Ovary (tissue), 9 donors: ENCODE results near the gene MEDAG. TPM values are rescaled to one million over a fixed set of nuclear protein-coding genes. Genes with fewer than 3 reads are reported as not detected.

Source experiments
- DNase-seq, 5 donors: peaks; one replicate each; pipeline ENCODE4 v3.0.0-alpha.2; 2019 to 2020
- H3K27ac ChIP-seq, 2 donors: fragments of 200-600 bp; one replicate each; pipeline versions ENCODE4 v1.5.1 to v1.8.0; 2019 to 2022
- H3K27me3 ChIP-seq: fragments of 200-600 bp; one replicate; pipeline ENCODE4 v1.8.0; 2022
- H3K36me3 ChIP-seq: fragments of 200-600 bp; sonication (generic); one replicate; pipeline ENCODE4 v1.5.1; 2019
- H3K4me1 ChIP-seq: one replicate; pipeline ENCODE4 v1.8.1; 2013; ENCODE audit warnings: mild to moderate bottlenecking, moderate library complexity; ENCODE audit not compliant: insufficient read depth
- H3K4me3 ChIP-seq: fragments of 200-600 bp; sonication (generic); one replicate; pipeline ENCODE4 v1.5.1; 2017
- H3K9me3 ChIP-seq, 2 donors: fragments of 200-600 bp in 1 of 2; sonication (generic) in 1 of 2; one replicate each; pipeline versions ENCODE4 v1.5.1 to v1.8.1; 2013 to 2019; ENCODE audit warnings: mild to moderate bottlenecking in 1 of 2, moderate library complexity in 1 of 2
- CTCF ChIP-seq, 3 donors: fragments of 450-650 bp in 2 of 3; fragments of 200-600 bp in 1 of 3; IDR thresholded peaks; one replicate each; pipeline versions ENCODE4 v1.5.1 to v1.8.0; 2016 to 2022; ENCODE audit warnings: antibody characterized with exemption in 3 of 3, mild to moderate bottlenecking in 1 of 3
- EP300 ChIP-seq: sonication (generic); formaldehyde crosslinking; IDR thresholded peaks from one replicate; pipeline ENCODE4 v1.6.1; 2017; ENCODE audit warnings: antibody characterized with exemption
- POLR2A ChIP-seq: fragments of 450-650 bp; IDR thresholded peaks from one replicate; pipeline ENCODE4 v1.6.1; 2017; ENCODE audit warnings: antibody characterized with exemption, mild to moderate bottlenecking, moderate library complexity
- WGBS, 3 donors: extraction: QIAGEN DNeasy Blood & Tissue Kit in 1 of 3; methylation state at CpG; one replicate each; pipeline versions ENCODE4 v1.1.5 to v1.1.7; 2013 to 2017; 5-methylcytosine and 5-hydroxymethylcytosine counted together
- intact Hi-C, 4 donors: fragments of 100-400 bp; cut with DNase I; formaldehyde crosslinking; loops; one replicate each; pipeline versions ENCODE4 v1.11.0 to v1.15.1; 2022 to 2023
- polyA plus RNA-seq, 2 donors: library from polyadenylated mRNA; stranded (reverse); fragments of 200-250 nt in 1 of 2; fragments of 350-450 nt in 1 of 2; fragmentation: Illumina TruSeq in 1 of 2; extraction: RNeasy Lipid Tissue Mini Kit (QIAGEN cat#74804) in 1 of 2; gene quantifications; one replicate each; pipeline ENCODE4 v1.2.3, GENCODE V29; 2013 to 2014
- total RNA-seq, 7 donors: library from RNA; depleted of rRNA in 2 of 7; stranded (reverse); fragments of >200 nt in 2 of 7; fragmentation: NEBNext Ultra II Directional in 3 of 7; extraction: Animal tissue kit (Norgen Biotek cat#: 25700) in 3 of 7; gene quantifications; one replicate each; pipeline versions ENCODE4 v1.1.0 to v1.2.4, GENCODE V29; 2016 to 2023
- donor health status: DM: no; HTN: no; CAD: no; lungs with moderate emphysema.
- donor health status: DM: no; HTN: no; CAD: no.
- donor health status: Bipolar disorder and iron deficiency.
- donor health status: DM: yes; HTN: yes; CAD: no.
- donor health status: DM: no; HTN: no; CAD: no.
- donor health status: DM: yes; HTN: yes; CAD: no.

MEDAG gene
- total and polyA plus RNA-seq, 9 donors: 3.5 to 44.0 (median 17.2) TPM

GRCh38 chr13:30861163-30861562 lies 44.9 kb upstream of the MEDAG start:
- DNase-seq: no peak
- Histone ChIP-seq H3K27me3 (no peaks in the 10 kb centered on the region), H3K9me3 (no peaks in the 10 kb centered on the region), H3K36me3 (no peaks in the 10 kb centered on the region), H3K4me3 (no peak overlapping the region), H3K4me1 (peaks cover 14% of the 10 kb centered on the region), H3K27ac (no peak overlapping the region)
- no peak for TF ChIP-seq EP300
- no peak for TF ChIP-seq CTCF (IDR thresholded peaks at IDR 0.05)
- no peak for TF ChIP-seq POLR2A
- WGBS, 3 donors: 86 to 95% (median 92%) methylated on average over 3 of the region's 3 CpGs
- intact Hi-C loops: loop anchor here in 1 of 4 donors (10.0 kb wide), 2 partner anchors 406 to 726 kb away; no protein-coding TSS in a partner anchor

DNA sequence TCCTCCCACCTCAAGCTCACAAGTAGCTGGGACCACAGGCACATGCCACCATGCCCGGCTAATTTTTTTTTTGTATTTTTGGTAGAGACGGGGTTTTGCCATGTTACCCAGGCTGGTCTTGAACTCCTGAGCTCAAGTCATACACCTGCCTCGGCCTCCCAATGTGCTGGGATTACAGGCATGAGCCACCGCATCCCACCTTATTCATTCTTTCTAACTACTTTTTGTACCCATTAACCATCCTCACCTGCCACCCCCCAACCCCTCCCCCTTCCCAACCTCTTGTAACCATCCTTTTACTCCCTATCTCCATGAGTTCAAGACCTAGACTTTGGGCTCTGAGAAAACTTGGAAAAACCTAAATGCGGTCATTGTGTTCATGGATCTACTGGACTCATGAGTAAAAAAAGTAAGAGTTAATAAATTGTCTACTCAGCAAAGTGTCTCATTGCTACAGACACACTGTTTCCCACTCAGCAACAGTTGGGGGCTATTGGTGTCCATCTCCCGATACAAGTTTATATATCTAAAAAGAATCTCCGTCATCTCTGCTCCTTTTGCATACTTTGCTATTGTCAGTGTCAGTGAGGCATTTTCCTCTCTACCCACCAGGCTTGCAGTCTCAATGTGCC lies 44.1 kb upstream of the MEDAG start:
- Histone ChIP-seq H3K36me3 (no peaks in the 10 kb centered on the region), H3K27me3 (no peaks in the 10 kb centered on the region), H3K9me3 (no peaks in the 10 kb centered on the region), H3K4me3 (no peak overlapping the region), H3K4me1 (peaks cover 15% of the 10 kb centered on the region), H3K27ac (no peak overlapping the region)
- WGBS, 3 donors: 97 to 100% (median 98%) methylated on average over 7 of the region's 7 CpGs
- intact Hi-C loops: loop anchor here in 1 of 4 donors (10.0 kb wide), 2 partner anchors 407 to 727 kb away; no protein-coding TSS in a partner anchor
- no peak for DNase-seq
- TF ChIP-seq POLR2A (no peak), CTCF (IDR thresholded peaks at IDR 0.05) (no peak), EP300 (no peak)

DNA sequence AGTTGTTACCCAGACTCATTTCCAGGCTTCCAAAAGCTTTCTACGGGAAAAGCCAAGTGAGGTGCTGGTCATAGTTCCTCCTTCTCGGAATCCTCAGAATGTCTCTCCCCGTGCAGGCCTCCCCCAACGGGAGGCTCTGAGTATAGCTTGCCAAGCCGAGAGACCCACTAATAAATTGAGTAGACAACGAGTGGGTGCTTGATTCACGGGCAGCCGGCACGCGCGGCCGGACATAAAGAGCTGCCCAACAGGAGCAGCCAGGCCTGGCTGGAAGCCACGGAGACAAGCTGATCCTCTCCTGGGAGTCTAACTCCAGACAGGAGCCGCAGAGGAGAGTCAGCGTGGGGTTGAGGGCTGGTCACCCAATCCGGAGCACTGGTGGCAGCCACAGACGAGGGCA lies 43.4 kb upstream of the MEDAG start:
- Histone ChIP-seq H3K4me1 (peaks cover 17% of the 10 kb centered on the region), H3K27ac (no peak overlapping the region), H3K36me3 (no peaks in the 10 kb centered on the region), H3K4me3 (no peak overlapping the region), H3K9me3 (no peaks in the 10 kb centered on the region), H3K27me3 (no peaks in the 10 kb centered on the region)
- intact Hi-C loops: loop anchor here in 1 of 4 donors (10.0 kb wide), 2 partner anchors 408 to 728 kb away; no protein-coding TSS in a partner anchor
- no peak for TF ChIP-seq POLR2A
- TF ChIP-seq CTCF (IDR thresholded peaks at IDR 0.05): no peak
- no peak for TF ChIP-seq EP300
- 15 to 20% (median 18%) methylated on average over 17 of the region's 17 CpGs for WGBS, 3 donors
- peak; percentile 66 to 85 (median 72) for DNase-seq

GRCh38 chr13:30863231-30863630 lies 42.8 kb upstream of the MEDAG start:
- Histone ChIP-seq H3K36me3 (no peaks in the 10 kb centered on the region), H3K4me3 (no peak overlapping the region), H3K4me1 (peaks cover 18% of the 10 kb centered on the region), H3K27ac (peak overlapping the region in 1 of 2 donors; percentile 81), H3K9me3 (no peaks in the 10 kb centered on the region), H3K27me3 (no peaks in the 10 kb centered on the region)
- intact Hi-C loops: loop anchor here in 1 of 4 donors (10.0 kb wide), 2 partner anchors 408 to 728 kb away; no protein-coding TSS in a partner anchor
- TF ChIP-seq CTCF (IDR thresholded peaks at IDR 0.05) (no peak), EP300 (no peak), POLR2A (no peak)
- peak in 1 of 5 donors; percentile 33 for DNase-seq
- 80 to 88% (median 82%) methylated on average over 8 of the region's 8 CpGs for whole genome bisulfite sequencing, 3 donors
